GM18951 (cell line): ENCODE data around the gene MCM9.
"Not testable (repeated sequence)": the region's sequence is repeated elsewhere in the genome, so short reads cannot be mapped to it uniquely, and the experiment has no call there.

Source experiments
- POLR2A ChIP-seq: IDR thresholded peaks from 4 replicates; pipeline ENCODE4 v1.6.1; 2011; ENCODE audit warnings: mild to moderate bottlenecking; ENCODE audit not compliant: insufficient read length, insufficient read depth; ENCODE audit errors: extremely low read depth
- in situ Hi-C: fragments of 300-500 bp; cut with MboI; formaldehyde crosslinking; loops from one replicate; pipeline ENCODE4 v1.12.0; 2022; ENCODE audit warnings: low sequenced_read_pairs, mixed read lengths, inconsistent platforms; ENCODE audit not compliant: unreplicated experiment

MCM9 gene

DNA sequence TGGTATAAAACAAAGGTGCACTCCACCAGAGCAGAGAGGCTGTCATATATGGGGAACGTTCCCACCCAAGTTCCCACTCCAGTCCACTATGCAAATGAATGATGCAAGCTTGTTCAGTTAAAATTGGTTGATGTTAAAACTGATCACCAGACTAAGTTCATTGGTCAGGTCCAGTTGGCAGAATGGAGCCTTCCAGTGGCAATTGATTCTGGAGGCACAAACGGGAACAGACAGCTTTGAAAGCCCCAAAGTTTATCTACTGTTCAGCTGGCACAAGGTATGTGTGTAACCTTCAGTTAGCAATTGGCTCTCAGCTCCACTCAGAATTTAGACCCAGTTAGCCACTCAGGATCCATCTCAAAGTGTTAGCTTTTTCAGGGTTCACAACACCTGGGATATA is 164.1 kb downstream of the MCM9 start:
- in situ Hi-C loops, result no loop called here
- TF ChIP-seq POLR2A, result no peak

DNA sequence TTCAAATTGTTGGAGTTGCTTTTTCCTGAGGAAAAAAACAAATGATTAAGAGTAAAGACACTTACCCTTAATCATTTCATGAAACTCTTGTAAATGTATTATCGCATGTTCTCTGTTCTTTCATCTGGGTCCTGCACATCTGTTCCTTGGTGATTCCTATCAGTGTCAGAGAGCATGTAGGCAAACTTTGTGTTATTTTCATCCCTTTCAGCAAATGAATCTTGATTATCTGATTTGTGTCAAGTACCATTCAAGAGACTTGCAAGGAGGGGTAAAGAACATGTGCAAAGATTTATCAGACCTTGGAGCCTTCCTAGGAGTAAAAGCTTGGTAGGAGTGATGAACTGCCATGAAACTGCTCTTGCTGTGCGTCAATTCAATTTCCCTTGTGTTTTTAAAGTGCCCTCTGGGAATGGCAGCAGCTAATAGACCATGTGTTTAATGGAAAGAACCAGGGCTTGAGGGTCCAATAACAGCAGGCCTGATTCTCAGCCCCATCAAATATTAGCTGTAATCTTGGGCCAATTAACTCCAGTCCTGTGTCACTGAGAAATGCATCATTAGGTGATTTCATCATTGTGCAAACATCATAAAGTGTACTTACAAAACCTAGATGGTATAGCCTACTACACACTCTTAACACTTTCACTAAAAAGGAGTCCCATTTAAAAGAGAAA is 164.7 kb downstream of the MCM9 start:
- in situ Hi-C loops, result no loop called here
- no peak for TF ChIP-seq POLR2A

DNA sequence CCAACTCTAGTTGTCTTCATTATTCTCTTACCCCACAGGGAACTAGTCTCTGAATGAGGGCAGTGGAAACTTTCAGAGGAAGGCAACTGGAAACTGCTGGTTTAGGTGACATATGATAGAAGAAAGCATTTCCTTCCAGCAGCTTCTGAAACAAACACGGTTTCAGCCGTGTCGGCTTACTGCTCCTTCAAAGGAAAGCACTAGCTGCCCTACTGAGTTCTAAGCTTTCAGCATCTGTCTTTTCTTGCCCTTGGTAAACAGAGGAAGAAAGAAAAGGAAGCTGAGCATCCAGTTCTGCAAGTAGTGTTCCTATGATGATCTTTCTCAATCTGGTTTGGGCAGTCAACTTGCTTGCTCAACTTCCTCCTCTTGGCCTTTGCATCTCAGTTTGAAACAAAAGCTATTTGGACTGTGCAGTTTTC is 166.0 kb downstream of the MCM9 start:
- TF ChIP-seq POLR2A, result no peak
- in situ Hi-C loops, result no loop called here

DNA sequence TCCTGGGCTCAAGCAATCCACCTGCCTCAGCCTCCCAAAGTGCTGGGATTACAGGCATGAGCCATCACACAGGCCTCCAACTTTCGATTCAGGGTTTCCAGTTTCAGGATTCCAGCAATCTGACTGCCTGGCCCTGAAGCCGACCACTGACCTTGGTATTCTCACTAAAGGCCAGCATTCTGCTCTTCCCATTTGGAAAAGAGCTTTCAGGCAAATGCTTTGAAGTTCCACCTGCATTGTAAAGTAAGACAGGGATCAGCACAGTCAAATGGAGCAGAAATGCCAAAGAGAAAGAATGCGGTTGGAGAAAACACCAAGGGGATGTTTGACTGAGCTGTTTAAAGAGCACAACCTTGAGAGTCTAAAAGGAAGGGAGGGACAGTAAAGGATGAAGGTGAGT is 166.5 kb downstream of the MCM9 start:
- TF ChIP-seq POLR2A, result no peak
- in situ Hi-C loops, result no loop called here

DNA sequence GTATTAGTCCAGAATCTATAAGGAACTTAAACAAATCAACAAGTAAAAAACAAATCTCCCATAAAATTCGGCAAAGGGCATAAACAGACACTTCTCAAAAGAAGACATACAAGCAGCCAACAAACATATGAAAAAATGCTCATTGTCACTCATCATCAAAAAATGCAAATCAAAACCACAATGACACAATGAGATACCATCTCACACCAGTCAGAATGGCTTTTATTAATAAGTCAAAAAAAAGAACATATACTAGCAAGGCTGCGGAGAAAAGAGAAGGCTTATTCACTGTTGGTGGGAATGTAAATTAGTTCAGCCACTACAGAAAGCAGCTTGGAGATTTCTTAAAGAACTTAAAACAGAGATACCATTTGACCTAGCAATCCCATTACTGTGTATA is 169.6 kb downstream of the MCM9 start:
- in situ Hi-C loops, result not testable (repeated sequence)

DNA sequence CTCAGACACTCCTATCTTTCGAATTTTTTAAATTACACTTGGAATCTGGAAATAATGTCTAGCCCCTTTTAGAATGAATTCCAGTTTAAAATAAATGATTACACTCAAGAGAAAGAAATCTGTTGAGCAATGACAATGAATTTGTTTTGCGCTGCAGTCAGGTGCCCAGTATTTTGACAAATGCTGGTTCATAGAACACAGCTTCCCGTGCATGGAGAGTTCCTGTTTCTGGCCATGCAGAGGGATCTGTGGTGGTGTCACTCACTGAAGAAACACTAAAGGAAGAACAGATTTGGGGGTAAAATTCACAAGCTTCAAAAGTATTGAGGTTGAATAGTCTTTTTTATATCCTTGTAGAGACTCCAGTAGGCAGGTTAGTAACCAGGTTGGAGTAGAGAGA is 170.2 kb downstream of the MCM9 start:
- in situ Hi-C loops, result no loop called here
- no peak for TF ChIP-seq POLR2A
